GM18870 (cell line): Measurements from ENCODE around the gene SLC29A4.
"Not testable (repeated sequence)": the region's sequence is repeated elsewhere in the genome, so short reads cannot be mapped to it uniquely, and the experiment has no call there.

ENCODE experiments used
- ATAC-seq: cut with Tn5 transposase; IDR thresholded peaks from one replicate; pipeline ENCODE4 v1.9.1; 2021; ENCODE audit warnings: moderate library complexity; ENCODE audit not compliant: unreplicated experiment

The SLC29A4 gene

GRCh38 chr7:5295039-5296014, 12.6 kb downstream of the SLC29A4 start:
- no peak for ATAC-seq

DNA sequence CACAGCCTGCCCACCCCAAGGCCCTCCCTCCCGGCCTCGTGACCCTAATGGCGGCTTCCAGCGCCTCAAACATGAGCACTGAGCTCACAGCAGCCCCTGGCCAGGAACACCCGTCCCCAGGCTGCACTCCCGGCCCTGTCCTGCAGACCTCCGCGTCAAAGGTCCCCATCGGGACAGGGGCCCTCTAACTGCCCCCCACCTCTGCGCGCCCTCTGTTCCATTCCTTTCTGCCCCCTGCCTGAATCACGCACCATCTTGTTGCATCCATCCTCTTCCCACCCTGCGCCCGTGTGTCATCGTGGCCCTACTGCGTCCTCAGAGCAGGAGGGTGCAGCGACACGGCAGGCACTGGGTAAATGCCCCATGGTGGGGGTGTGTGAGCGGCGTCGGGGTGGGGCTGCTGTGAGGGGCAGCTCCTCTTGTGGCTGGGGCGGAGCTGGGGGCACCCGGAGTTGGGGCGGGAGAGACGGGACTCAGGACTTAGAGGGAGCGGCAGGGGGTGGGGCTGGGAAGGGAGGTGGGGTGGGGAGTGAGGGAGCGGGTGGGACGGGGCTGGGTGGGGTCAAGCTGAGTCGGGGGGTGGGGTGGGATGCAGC, 13.4 kb downstream of the SLC29A4 start:
- ATAC-seq = no peak

DNA sequence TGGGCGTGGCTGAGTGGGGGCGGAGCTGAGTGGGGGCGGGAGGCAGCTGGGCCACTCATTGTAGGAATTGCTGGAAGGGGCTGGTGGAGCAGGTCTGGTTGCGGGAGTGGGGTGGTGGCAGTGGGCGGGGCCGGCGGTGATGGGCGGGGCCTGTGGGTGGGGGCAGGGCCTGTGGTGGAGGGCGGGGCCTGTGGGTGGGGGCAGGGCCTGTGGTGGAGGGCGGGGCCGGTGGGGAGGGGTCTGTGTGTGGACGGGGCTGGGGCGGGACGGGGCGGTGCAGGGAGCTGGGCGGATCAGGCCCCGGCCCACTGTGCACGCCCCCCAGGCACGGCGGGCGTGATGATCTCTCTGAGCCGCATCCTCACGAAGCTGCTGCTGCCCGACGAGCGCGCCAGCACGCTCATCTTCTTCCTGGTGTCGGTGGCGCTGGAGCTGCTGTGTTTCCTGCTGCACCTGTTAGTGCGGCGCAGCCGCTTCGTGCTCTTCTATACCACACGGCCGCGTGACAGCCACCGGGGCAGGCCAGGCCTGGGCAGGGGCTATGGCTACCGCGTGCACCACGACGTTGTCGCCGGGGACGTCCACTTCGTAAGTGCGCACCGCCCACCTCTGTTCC, 14.0 kb downstream of the SLC29A4 start:
- ATAC-seq = no peak

- no peak for ATAC-seq
Observed at GRCh38 chr7:5300366-5300765, 17.6 kb downstream of the SLC29A4 start.

DNA sequence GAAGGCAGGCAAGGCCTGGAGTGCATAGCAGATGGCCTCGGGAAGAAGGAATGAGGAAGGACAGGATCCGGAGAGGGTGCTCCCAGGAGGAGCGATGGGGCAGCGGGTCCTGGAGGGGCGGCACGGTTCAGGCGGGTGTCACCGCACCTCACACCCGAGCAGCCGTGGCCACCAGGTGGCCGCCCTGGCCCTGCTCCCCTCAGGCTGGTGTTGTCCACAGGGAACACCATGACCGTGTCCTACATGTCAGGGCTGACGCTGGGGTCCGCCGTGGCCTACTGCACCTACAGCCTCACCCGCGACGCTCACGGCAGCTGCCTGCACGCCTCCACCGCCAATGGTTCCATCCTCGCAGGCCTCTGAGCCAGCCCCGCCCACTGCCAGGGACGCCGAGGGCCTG, 19.8 kb downstream of the SLC29A4 start:
- no peak for ATAC-seq

DNA sequence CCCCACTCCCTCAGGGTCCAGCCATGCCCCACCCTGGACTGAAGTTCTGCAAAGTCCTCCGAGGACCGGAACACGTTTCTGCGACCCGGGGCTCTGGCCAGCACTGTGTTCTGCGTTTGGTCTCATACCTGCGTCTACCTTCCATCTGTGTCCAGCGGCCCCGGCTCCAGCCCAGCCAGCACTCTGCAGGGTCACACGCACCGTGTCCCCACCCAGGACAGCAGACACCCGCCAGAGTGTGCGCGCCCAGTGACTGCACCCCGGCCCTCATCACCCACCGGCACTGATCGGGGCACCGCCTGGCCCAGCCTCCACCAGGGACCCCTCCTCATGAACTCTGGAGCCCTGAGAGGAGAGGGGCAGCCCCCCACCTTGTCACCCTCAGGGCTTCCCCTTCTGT, 20.3 kb downstream of the SLC29A4 start:
- ATAC-seq = no peak

GRCh38 chr7:5303591-5304505, 21.1 kb downstream of the SLC29A4 start:
- no peak for ATAC-seq

GRCh38 chr7:5305050-5305449, 22.3 kb downstream of the SLC29A4 start:
- not testable (repeated sequence) for ATAC-seq

DNA sequence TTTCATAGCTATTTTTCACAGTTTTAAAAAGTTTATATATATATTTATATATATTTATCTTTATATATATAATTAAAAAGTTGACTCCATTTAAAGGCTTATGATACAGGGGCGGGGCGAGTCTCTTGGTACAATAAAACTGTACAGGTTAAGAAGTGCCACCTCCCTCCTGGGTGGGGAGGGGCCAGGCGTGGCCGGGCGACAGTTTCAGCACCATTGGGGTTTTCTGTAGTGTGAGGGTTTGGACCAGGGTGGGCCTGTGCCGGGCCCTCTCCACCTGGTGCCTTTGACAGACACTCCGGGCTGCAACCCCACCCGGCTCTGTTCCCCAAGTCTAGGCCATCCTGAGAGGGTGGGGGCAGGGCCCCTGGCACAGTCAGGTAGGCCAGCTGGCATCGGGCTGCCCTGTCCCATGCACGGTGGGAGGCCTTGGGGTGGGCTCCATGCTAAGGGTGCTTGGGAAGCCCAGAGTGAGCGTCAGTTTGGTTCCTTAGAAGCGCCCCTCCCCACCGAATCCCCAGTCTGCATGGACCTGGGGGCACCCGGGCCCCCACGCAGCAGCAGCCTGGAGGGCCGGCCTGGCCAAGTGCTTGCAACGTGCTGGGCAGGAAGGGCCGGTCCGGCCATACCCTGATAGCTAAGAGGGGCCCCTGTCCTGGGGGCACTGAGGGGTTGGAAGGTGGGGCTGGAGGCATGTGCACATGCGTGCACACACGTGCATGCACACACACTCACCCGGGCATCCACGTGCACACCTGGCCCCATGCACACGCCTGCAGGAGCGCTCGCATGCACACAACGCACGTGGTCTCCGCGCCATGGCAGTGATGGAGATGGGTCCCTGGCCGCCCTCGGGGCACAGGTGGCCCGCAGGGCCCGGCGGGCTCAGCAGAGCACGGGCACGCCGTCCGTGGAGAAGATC, 24.7 kb downstream of the SLC29A4 start:
- not testable (repeated sequence) for ATAC-seq

- ATAC-seq = no peak
Observed at GRCh38 chr7:5309146-5309545, 26.4 kb downstream of the SLC29A4 start.

GRCh38 chr7:5310822-5311405, 28.2 kb downstream of the SLC29A4 start:
- no peak for ATAC-seq

DNA sequence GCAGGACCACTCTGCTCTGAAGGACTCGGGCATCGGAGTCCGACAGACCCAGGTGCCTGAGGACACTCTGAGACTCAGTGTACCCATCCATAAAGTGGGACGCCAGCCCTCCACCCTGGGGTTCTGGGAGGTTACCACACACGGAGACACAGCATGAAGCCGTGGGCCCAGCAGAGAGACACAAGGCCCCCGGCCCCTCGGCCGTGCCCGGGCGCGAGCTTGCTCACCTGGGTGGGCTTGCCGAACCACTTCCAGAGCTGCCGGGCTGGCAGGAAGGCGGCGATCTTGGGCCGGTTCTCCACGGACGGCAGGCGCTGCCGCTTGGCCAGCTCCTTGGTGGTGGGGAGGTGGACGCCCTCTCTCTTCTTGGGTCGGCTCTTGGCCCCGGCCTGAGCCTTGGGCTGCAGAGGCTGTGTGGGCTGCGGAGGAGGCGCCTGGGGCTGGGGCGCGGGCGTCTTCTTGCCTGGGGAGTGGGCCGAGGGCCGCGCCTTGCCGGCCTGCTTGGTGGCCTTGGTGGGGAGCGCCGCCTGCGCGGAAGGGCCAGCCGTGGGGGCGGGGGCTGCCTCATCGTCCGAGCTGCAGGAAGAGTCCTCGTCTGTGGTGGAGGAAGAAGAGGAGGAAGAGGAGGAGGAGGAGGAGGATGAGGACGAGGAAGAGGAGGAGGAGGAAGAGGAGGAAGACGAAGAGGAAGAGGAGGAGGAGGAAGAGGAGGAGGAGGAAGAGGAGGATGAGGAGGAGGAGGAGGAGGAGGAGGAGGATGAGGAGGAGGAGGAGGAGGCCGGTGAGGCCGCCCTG, 29.7 kb downstream of the SLC29A4 start:
- not testable (repeated sequence) for ATAC-seq

- not testable (repeated sequence) for ATAC-seq
Observed at GRCh38 chr7:5313076-5313885, 30.5 kb downstream of the SLC29A4 start.

- no peak for ATAC-seq
Observed at GRCh38 chr7:5314864-5315263, 32.1 kb downstream of the SLC29A4 start.

DNA sequence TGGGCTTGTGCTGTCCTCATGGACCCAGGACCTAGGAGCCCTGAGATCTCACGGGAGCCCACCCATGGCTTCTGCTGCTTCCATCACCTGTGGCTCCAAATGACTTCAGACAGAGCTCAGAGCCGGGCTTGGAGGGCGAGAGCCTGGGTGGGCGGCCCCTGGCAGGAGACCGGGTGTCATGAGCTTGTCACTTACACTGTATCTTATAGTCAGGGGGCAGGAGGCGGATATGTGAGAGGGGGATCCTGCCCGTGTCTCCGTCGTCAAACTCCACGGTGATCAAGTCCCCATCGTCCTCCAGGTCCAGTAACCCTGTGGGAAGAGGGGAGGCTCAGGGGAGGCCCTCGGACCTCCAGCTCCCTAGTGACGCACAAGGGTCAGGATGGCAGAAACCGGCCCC, 33.0 kb downstream of the SLC29A4 start:
- no peak for ATAC-seq

DNA sequence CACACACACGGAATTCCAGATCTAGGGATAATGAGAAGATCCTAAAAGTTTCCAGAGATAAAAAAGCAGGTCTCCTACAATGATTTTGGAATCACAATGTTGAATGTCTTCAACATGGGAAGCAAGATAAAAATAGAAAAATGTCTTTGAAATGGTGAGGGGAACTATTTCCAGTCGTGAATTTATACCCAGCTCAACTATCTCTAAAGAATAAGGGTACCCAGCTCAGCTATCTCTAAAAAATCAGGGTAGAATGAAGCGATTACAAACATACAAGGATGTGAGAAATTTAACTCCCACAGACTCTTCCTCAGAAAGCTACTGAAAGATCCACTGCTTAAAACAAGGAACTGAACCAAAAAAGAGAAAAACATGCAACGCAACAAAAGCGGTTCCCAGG, 35.9 kb downstream of the SLC29A4 start:
- ATAC-seq = not testable (repeated sequence)

GRCh38 chr7:5320391-5320790, 37.6 kb downstream of the SLC29A4 start:
- no peak for ATAC-seq
